HG02943 (cell line): ENCODE measurements around the gene TOMM40L.
A peak's percentile ranks its signal among the peaks of the same experiment; 100 is the strongest.
"Not testable (repeated sequence)": the region's sequence is repeated elsewhere in the genome, so short reads cannot be mapped to it uniquely, and the experiment has no call there.

ENCODE experiments used
- ATAC-seq: cut with Tn5 transposase; IDR thresholded peaks from one replicate; pipeline ENCODE4 v1.9.1; 2021; ENCODE audit warnings: mild to moderate bottlenecking, low read depth, moderate library complexity; ENCODE audit not compliant: unreplicated experiment

TOMM40L gene

DNA sequence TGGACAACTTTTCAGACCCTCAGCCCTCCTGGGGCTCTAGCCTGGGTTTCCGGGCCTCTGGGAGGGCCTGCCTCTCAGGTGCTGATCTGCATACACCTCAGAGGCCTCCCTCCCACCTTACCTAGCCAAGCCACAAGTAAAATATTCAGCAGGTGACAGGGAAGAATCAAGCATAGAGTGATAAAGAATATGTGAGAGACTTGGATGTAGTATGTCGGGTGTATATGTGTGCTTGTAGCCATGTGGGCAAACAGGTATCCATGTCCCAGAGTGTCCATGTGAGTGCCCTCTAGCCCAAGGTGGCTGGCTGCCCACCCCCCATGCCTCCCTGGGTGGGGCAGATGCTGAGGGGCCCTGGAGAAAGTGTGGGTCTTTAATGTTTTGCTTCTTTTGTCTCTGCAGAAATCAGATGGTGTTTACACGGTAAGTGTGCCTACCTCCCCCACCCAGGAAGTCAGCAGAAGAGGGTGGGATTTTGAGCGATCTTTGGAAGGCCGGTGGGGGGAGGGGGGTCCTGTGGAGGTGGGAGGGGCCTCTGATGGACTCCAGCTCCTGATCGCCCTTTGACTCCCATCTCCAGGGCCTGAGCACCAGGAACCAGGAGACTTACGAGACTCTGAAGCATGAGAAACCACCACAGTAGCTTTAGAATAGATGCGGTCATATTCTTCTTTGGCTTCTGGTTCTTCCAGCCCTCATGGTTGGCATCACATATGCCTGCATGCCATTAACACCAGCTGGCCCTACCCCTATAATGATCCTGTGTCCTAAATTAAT, 7.4 kb upstream of the TOMM40L start:
- no peak for ATAC-seq

- ATAC-seq: no peak
Measured at GRCh38 chr1:161219078-161219892, 6.6 kb upstream of the TOMM40L start.

- ATAC-seq: no peak
Measured at GRCh38 chr1:161220002-161220401, 5.9 kb upstream of the TOMM40L start.

GRCh38 chr1:161222175-161223019, 3.5 kb upstream of the TOMM40L start:
- ATAC-seq: no peak

- ATAC-seq: no peak
Measured at GRCh38 chr1:161223805-161224694, 1.8 kb upstream of the TOMM40L start.

DNA sequence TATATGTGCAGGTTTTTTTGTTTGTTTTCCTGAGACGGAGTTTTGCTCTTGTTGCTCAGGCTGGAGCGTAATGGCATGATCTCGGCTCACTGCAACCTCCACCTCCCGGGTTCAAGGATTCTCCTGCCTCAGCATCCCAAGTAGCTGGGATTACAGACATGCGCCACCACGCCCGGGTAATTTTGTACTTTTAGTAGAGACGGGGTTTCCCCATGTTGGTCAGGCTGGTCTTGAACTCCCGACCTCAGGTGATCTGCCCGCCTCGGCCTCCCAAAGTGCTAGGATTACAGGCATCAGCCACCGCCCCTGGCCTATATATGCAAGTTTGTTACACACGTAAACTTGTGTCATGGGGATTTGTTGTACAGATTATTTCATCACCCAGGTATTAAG, 1.2 kb upstream of the TOMM40L start:
- ATAC-seq: not testable (repeated sequence)

DNA sequence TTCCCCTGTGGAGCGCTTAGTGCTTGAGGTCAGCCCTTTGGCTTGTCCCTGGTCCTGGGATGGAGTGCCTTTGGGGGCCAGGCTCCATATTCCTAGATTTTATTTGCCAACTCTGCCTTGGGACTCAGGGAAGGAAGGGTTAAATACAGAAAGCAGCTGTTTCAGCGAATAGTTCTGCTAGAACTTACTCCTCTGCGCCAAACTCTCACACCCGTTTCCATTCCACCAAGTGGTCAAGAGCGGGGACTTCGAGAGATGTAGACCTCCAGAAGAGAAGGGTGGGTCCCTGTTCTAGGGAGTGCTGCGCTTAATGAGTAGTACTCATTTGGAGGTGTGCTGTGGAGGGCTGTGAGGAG, 704 bp upstream of the TOMM40L start:
- no peak for ATAC-seq

DNA sequence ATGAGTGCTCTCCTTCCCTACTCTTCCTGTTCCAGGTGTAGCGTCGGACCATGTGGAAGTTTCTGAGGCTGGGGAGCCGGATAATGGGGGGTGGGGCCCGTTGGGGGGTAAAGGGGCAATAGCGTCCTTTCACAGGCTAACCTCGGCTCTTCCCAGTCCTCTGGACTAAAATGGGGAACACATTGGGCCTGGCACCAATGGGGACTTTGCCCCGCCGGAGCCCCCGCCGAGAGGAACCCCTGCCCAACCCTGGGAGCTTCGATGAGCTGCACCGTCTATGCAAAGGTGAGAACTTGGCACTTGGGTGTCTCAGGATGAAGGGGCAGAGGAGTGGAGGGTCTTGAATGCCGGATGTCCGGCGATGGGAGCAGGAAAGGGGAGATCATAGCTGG, 456 bp downstream of the TOMM40L start:
- no peak for ATAC-seq

- no peak for ATAC-seq
Measured at GRCh38 chr1:161226759-161227158, 899 bp downstream of the TOMM40L start.

GRCh38 chr1:161227196-161227871, 1.5 kb downstream of the TOMM40L start:
- ATAC-seq: peak; percentile 40

GRCh38 chr1:161228032-161228431, 2.2 kb downstream of the TOMM40L start:
- no peak for ATAC-seq

GRCh38 chr1:161229896-161230295, 4.0 kb downstream of the TOMM40L start:
- no peak for ATAC-seq

GRCh38 chr1:161230762-161231161, 4.9 kb downstream of the TOMM40L start:
- no peak for ATAC-seq

- ATAC-seq: no peak
Measured at GRCh38 chr1:161233102-161233501, 7.2 kb downstream of the TOMM40L start.

DNA sequence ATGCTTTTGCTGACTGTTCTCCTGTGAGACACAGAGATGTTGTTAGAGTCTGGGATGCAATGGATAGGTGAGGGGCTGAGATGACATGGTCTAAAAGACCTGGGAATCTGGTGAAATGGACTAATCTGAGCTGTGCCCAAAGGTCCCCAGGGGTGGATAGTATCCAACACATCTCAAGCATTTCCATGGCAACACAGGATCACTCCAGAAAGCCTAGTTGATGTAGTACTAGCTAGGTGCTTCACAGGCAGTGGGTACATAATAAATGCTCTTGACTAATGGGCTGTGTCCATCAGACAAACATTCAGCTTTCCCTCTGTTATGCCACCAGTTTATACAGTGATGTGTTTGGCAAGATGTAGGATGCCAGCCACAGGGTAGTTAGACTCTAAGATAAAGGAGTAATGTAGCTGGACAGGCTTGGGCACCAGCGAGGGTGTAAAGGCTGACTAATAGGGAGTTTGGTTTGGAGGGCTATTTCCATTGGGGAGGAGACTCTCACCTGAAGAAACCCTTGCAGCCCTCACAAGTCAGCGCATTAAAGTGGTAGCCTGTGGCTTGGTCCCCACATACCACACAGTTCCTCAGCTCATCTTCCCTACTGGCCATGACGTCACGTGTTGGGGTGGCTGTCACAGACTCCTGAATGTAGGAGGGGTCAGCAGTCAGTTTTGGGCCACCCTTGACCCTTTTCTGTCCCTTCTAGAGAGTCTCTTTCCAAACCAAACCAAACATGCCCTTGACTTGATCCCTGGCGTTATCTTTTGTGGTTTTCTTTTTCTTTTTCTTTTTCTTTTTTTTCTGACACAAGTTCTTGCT, 10.3 kb downstream of the TOMM40L start:
- ATAC-seq: no peak

DNA sequence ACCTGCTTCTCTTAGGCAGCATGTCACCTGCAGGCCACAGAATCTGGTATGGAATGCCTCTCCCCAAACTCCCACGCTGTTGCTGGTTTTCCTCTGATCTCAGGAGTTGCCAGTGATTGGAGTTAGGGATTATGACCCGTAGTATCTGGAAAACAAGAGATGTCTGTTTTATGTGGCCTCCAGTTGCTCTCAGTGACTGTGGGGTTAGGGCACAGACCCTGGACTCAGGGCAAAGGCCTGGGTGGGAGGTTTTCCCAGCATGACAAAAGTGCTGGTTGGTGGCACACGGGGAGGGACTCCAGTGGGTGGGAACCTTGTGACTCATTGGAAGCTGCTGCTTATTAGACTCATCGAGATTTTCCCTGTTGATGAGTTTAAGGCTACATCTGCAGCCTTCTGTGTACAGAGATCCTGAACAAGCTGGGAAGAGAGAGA, 12.2 kb downstream of the TOMM40L start, which contains the start of gene NR1I3:
Gene NR1I3 (minus strand): TSS at position 165 of the 435 bp plus-strand sequence. CDS start 1,638 bp downstream, outside the sequence.
- ATAC-seq: no peak

GRCh38 chr1:161241682-161242081, 15.8 kb downstream of the TOMM40L start:
- ATAC-seq: no peak

GRCh38 chr1:161242313-161242712, 16.5 kb downstream of the TOMM40L start:
- no peak for ATAC-seq
